Right renal pelvis (tissue), 4 donors: ENCODE data around the gene FGF4. TPM values are rescaled to one million over a fixed set of nuclear protein-coding genes. Genes with fewer than 3 reads are reported as not detected.

Source experiments
- DNase-seq, 4 donors: peaks; one replicate each; pipeline ENCODE4 v3.0.0-alpha.2; 2013; ENCODE audit warnings: low read depth in 4 of 4, low spot score in 3 of 4, missing footprints in 1 of 4
- polyA plus RNA-seq, 4 donors: library from polyadenylated mRNA; unstranded; fragments of 120-200 nt; gene quantifications; one replicate each; pipeline ENCODE4 v1.2.1, GENCODE V29; 2013; ENCODE audit not compliant: insufficient read length in 4 of 4

FGF4 gene
- polyA plus RNA-seq, 4 donors = 0.03 TPM; not detected in 3

DNA sequence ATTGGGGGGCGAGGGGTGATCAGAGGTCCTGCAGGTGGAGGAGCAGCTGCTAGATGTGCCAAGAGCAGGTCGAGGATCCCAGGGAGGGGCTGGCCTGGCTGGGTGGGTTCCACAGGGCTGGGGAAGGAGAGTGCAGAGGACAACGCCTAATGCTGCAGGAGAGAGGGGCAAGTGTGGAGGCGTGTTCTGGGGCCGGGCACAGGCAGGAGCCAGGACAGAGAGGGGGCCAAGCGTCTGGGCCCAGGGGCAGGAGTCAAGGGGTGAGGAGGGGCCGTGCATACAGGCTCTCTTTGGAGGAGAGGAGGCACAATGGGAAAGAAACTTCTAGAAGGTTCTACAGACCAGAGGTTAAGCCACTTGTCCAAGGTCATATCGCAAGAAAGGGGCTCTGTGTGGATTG lies 44.6 kb downstream of the FGF4 start:
- DNase-seq = no peak

DNA sequence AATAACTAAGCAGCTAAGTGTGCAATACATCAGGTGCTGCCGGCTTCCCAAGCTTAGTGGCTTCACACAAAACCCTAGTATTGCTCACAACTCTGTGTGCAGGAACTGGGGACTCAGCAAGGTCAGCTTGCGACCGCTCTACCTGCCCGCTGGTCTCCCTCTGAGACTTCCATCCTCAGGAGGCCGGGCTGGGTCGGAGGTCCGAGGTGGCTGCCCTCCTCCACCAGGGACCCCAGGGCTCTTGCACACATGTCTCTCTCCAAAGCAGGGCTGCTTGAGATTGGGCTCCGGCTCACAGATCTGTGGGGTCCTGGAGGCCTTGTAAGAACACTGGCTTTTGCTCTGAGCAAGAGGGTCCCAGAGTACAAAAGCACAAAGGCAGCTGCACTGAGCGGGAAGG lies 45.9 kb downstream of the FGF4 start:
- no peak for DNase-seq

DNA sequence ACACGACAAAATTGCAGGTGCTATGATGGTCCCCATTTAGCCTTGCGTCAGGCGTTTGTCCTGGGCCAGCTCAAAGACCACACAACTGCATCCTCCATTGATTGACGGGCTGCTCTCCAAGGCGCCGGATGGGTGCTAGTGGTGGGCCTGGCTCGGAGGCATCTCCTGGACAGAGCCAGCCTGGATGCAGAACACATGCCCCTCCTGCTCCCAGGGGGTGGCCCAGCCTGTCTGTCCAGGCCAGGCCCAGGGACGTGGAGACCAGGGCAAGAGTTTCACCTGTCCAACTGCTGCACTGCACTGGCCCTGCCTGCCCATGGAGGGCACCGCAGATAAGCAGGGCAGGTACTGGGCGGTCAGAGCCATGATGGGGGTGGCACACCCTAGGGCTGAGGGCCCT lies 47.9 kb downstream of the FGF4 start:
- DNase-seq = no peak

DNA sequence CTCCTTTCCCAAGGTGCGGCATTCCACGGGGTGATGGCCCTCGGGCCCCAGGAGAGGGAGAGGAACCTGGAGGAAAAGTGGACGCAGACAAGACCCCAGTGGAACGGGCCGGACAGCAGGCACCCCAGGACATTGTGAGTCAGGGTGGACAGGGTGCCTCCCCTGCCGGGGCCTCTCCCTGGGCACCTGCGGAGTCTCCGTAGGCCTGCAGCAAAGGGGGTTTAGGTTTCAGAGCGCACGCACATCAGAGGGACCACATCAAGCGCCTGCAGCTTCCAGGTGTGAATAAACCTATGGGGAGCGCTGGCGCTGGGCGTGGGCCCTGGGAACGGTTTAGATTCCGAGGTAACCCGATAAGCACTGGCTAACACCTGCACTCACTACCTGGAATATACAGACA lies 48.7 kb downstream of the FGF4 start:
- no peak for DNase-seq

DNA sequence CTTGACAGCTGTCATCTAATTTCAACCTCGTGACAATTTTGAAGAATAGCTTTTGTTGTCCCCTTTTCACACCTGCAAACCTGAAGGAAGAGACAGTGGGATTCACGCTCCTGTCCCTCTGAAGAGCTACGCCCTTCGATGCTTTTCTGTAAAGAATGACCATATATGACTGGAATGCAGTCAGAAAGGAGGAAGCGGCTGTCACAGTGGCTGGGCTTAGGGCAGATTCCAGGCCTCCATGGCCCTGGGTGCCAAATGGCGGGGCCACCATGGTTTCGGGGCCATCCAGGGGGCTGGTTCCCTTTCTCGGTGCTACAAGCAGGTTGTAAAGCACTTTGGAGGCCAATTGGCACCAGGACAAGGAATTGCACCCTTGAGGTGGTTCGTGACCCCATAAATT lies 49.1 kb downstream of the FGF4 start:
- no peak for DNase-seq

DNA sequence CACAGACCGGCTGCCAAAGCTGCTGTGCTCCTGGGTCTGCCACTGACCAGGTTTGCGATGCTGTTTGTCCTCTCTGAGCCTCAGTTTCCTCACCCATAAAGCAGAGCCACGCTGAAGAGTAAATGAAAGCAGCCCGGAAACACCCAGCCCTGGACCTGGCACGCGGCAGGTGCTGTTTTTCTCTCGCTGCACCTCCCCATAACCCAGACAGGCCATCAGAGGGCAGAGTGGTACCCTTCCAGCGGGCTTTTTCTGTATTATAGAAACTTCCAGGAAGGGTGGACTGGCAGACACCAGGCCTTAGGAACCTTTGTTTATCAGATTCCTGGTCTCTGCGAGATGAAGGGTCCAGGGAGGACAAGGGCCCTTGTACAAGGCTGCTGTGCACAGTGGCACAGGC lies 53.4 kb downstream of the FGF4 start:
- no peak for DNase-seq

DNA sequence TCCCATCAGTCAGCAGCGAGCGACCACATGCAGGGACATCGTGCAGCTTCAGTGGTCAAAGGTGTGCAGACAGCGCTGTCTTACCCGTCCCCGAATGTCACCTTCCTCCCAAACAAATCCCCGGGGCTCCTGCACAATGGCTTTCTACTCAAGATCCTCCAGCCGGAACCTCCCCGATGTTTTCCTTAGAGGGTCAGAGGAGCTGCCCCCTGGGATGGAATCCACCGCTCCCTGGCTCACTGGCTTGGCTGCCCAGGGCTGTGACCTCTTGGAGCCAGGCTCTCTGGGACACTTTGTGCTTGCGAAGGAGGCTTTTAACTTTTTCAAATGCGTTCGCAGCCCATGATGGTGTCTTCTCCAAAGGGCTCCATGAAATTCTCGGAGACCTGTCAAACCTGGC lies 54.0 kb downstream of the FGF4 start:
- DNase-seq = no peak

Other genes starting within 250 kb of the FGF4 start
- 100 to 1,000 TPM; 133 to 171 (median 157) TPM for gene CCND1, start 134.2 kb downstream of the FGF4 start, polyA plus RNA-seq
- 10 to 100 TPM; 18.0 to 24.2 (median 21.0) TPM for gene LTO1, start 100.0 kb downstream of the FGF4 start, polyA plus RNA-seq
- 1 to 10 TPM in 2 of 4 donors, under 1 TPM in 2; 0.62 to 1.7 (median 1.1) TPM for gene FGF19, start 71.3 kb downstream of the FGF4 start, polyA plus RNA-seq
- gene FGF3, start 44.1 kb upstream of the FGF4 start, polyA plus RNA-seq = not detected